ENCODE results near the gene GRHPR.

GRCh38 chr9:37385286-37385685 lies 37.2 kb upstream of the GRHPR start:
- TF ChIP-seq CTCF (IDR thresholded peaks at IDR 0.05), result no peak
- no peak for TF ChIP-seq POLR2AphosphoS5 (IDR thresholded peaks at IDR 0.05)
- TF ChIP-seq POLR2A (IDR thresholded peaks at IDR 0.05), result no peak
- no peak for TF ChIP-seq EP300 (IDR thresholded peaks at IDR 0.05)

Measured in suprapubic skin (tissue), 4 donors.